Gastroesophageal sphincter (tissue), 3 donors: ENCODE data around the gene BTRC.

Experiments used
- CTCF ChIP-seq, 4 experiments: fragments of 200-600 bp in 2 of 4; fragments of 450-650 bp in 2 of 4; sonication (generic) in 1 of 4; IDR thresholded peaks; one replicate each; pipeline ENCODE4 v1.5.1; 2017 to 2019; ENCODE audit warnings: antibody characterized with exemption in 4 of 4, mild to moderate bottlenecking in 2 of 4, moderate library complexity in 2 of 4
- EP300 ChIP-seq: sonication (generic); formaldehyde crosslinking; IDR thresholded peaks from one replicate; pipeline ENCODE4 v1.6.1; 2017; ENCODE audit warnings: antibody characterized with exemption, mild to moderate bottlenecking
- POLR2A ChIP-seq, 2 donors: fragments of 450-650 bp; IDR thresholded peaks; one replicate each; pipeline ENCODE4 v1.6.1; 2017; ENCODE audit warnings: antibody characterized with exemption in 2 of 2, mild to moderate bottlenecking in 2 of 2, moderate library complexity in 1 of 2
- POLR2AphosphoS5 ChIP-seq: sonication (generic); formaldehyde crosslinking; IDR thresholded peaks from one replicate; pipeline ENCODE4 v1.6.1; 2017; ENCODE audit warnings: antibody characterized with exemption

- no peak for TF ChIP-seq CTCF (IDR thresholded peaks at IDR 0.05)
- TF ChIP-seq POLR2A (IDR thresholded peaks at IDR 0.05), result no peak
- TF ChIP-seq POLR2AphosphoS5, result no peak
- no peak for TF ChIP-seq EP300
Measured at GRCh38 chr10:101450277-101451080, 96.5 kb downstream of the BTRC start.
